Activated T-cell treated with anti-CD3 and anti-CD28 coated beads, Interleukin-2, amount 50 U/mL, for 48 hours (primary cell): ENCODE measurements around the gene RNF13.
A peak's percentile ranks its signal among the peaks of the same experiment; 100 is the strongest.
"Not testable (repeated sequence)": the region's sequence is repeated elsewhere in the genome, so short reads cannot be mapped to it uniquely, and the experiment has no call there.

Experiments used
- DNase-seq, 2 experiments: peaks; one replicate each; pipeline ENCODE4 v3.0.0-alpha.2; 2020

The RNF13 gene

GRCh38 chr3:149902498-149903139 lies 89.6 kb downstream of the RNF13 start:
- no peak for DNase-seq

DNA sequence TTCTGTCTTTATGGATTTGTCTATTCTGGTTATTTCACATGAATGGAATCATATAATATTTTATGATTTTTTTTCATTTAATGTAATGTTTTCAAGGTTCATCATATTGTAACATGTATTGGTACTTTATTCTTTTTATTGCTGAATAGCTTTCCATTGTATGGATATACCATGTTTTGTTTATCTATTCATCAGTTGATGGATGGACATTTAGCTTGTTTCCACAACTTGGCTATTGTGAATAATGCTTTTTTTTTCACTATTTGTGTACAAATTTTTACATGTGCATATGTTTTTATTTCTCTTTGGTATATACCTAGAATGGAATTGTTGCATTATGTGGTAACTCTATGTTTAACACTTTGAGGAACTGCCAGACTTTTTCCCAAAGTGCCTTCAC lies 93.0 kb downstream of the RNF13 start:
- no peak for DNase-seq

- no peak for DNase-seq
Observed at GRCh38 chr3:149908424-149908957, 95.5 kb downstream of the RNF13 start.

DNA sequence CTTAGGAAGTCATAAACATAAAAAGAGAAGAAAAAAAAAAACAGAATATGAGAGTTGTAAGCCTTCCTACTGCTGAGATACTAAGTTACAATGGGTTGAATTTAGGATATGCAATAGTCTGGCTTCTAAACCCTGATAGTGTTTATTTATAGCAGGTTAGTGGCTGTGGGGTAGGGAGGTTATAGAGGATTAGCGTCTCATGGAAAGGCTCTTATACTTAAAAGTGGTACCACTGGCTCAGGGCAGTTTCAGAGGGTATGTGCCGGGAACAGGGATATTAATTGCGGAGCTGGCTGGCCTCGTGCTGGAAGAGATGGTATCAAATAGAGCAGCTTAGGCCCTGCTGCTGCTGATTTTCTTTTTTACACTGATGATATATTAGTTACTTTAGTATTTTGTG lies 96.9 kb downstream of the RNF13 start:
- no peak for DNase-seq

GRCh38 chr3:149917124-149917667 lies 104.2 kb downstream of the RNF13 start:
- DNase-seq = no peak

DNA sequence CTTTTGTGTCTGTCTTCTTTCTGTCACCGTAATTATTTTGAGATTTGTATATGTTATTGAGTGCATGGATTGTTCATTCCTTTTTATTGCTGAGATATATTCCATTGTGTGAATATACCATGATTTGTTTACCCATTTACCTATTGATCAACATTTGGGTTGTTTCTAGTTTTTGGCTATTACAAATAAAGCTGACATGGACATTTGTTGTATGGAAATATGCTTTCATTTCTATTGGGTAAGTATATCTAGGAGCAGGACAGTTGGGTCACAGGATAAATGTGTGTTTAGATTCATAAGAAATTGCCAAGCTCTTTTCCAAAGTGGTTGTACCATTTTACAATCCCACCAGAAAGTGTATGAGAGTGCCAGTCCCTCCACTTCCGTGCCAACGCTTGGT lies 106.5 kb downstream of the RNF13 start:
- DNase-seq = no peak

DNA sequence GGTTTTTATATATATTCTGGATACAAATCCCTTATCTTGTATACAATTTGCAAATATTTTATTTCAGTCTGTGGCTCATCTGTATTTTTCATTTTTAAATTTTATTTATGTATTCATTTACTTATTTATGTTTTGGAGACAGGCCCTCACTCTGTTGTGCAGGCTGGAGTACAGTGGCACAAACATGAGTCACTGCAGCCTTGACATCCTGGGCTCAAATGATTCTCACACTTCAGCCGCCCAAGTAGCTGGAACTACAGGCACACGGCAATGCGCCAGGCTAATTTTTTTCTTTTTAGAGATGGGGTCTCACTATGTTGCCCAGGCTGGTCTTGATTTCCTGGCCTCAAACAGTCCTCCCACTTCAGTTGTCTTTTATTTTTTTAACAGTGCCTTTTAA lies 107.1 kb downstream of the RNF13 start:
- DNase-seq = no peak

- no peak for DNase-seq
Observed at GRCh38 chr3:149933008-149933407, 120.0 kb downstream of the RNF13 start.

DNA sequence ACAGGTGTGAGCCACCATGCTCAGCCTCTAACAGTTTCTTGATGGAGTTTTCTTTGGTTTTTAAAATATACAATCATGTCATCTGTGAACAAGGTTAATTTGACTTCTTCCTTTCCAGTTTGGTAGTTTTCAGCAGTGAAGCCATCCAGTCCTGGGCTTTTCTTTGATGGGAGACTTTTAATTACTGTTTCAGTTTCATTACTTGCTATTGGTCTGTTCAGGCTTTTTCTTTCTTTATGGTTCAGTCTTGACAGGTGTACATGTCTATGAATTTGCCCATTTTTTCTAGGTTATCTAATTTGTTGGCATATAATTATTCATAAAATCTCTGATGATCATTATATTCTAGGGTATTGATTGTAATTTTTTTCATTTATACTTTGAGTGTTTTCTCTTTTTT lies 120.8 kb downstream of the RNF13 start:
- DNase-seq = no peak

DNA sequence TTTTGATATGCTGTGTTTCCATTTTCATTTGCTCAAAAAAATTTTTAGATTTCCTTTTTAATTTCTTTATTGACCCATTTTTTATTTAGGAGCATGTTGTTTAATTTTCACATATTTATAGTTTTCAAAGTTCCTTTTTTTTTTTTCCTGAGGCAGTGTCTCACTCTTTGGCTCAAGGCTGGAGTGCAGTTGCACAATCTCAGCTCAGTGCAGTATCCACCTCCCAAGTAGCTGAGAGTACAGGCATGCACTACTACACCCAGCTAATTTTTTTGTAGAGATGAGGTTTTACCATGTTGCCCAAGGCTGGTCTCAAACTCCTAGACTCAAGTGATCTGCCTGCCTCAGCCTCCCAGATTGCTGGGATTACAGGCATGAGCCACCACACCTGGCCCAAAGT lies 121.5 kb downstream of the RNF13 start:
- DNase-seq = no peak

GRCh38 chr3:149936812-149937230 lies 123.8 kb downstream of the RNF13 start:
- DNase-seq = peak; percentile 37 to 46

- not testable (repeated sequence) for DNase-seq
Observed at GRCh38 chr3:149938392-149939055, 125.5 kb downstream of the RNF13 start.

GRCh38 chr3:149941186-149941585 lies 128.2 kb downstream of the RNF13 start:
- DNase-seq = no peak

DNA sequence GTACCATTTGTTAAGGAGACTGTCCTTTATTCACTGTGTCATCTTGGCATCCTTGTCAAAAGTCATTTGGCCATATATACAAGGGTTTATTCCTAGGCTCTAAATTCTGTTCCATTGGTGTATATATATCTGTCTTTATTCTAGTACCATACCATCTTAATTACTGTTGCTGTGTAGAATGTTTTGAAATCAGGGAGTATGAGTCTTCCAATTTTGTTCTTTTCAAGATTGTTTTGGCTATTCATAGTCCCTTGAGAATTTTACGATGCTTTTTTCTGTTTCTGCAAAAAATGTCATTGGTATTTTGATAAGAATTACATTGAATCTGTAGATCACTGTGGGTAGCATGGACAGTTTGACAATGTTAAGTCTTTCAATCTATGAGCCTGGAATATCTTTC lies 128.9 kb downstream of the RNF13 start:
- no peak for DNase-seq

DNA sequence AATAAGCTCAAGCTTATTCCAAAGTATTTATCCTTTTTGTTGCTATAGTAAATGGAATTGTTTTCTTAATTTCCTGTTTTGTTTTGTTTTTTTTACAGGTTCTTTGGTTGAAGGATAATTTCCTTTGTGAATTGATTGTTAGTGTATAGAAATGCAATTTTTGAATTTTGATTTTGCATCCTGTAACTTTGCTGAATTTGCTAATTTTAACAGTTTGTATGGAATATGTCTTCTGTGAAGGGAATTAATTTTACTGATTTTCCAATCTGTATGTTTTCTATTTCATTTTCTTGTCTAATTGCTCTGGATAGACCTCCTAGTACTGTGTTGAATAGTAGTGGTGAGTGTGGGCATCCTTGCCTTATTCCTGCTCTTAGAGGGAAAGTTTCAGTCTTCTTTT lies 129.4 kb downstream of the RNF13 start:
- DNase-seq = no peak

DNA sequence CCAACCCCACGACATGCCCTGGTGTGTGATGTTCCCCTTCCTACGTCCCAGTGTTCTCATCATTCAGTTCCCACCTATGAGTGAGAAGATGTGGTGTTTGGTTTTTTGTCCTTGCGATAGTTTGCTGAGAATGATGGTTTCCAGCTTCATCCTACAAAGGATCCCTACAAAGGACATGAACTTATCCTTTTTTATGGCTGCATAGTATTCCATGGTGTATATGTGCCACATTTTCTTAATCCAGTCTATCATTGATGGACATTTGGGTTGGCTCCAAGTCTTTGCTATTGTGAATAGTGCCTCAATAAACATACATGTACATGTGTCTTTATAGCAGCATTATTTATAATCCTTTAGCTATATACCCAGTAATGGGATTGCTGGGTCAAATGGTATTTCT lies 131.0 kb downstream of the RNF13 start:
- DNase-seq = not testable (repeated sequence)

DNA sequence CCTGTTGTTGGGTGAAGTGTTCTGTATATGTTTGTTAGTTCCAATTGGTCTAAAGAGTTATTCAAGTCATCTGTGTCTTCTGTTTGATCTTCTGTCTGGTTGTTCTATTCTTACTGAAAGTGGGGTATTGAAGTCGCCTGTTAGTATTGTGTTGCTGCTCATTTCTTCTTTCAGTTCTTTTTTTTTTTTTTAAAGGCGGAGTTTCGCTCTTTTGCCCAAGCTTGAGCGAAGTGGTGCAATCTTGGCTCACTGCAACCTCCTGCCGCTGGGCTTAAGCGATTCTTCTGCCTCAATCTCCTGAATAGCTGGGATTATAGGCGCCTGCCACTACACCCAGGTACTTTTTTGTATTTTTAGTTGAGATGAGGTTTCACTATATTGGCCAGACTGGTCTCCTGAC lies 134.2 kb downstream of the RNF13 start:
- DNase-seq = no peak

DNA sequence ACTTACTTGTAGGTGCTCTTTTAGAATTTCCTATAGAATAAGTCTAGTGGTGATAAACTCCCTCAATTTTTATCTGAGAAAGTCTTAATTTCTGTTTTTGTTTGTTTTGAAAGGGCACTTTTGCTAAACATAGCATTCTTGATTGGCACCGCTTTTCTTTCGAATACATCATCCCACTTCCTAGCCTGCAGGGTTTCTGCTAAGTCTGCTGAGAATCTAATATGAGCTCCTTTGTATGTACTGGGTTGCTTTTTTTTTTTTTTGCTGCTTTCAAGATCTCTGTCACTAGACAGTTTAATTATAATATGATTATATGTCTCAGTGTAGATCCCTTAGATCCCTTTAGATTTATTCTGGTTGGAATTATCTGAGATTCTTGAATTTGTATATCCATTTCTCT lies 136.2 kb downstream of the RNF13 start:
- no peak for DNase-seq

GRCh38 chr3:149954812-149955211 lies 141.8 kb downstream of the RNF13 start:
- DNase-seq = no peak

DNA sequence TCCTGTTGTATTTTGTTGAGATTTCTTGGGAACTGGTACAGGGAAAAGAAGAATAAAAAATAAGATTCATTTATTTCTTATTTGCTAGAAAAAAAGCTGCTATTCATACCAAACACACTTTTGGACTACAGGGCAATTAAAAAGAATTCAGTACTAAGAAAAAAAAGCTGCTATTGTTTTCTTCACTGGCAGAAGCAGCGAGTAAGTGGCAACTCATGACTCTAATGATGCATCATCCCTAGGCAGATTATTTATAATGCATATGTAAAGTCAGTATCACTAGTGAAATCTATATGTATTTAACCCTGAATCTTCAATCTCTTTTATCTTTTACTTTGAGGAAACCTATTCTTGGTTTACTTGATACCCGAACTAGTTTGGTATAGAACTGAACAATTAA lies 142.4 kb downstream of the RNF13 start:
- DNase-seq = no peak

DNA sequence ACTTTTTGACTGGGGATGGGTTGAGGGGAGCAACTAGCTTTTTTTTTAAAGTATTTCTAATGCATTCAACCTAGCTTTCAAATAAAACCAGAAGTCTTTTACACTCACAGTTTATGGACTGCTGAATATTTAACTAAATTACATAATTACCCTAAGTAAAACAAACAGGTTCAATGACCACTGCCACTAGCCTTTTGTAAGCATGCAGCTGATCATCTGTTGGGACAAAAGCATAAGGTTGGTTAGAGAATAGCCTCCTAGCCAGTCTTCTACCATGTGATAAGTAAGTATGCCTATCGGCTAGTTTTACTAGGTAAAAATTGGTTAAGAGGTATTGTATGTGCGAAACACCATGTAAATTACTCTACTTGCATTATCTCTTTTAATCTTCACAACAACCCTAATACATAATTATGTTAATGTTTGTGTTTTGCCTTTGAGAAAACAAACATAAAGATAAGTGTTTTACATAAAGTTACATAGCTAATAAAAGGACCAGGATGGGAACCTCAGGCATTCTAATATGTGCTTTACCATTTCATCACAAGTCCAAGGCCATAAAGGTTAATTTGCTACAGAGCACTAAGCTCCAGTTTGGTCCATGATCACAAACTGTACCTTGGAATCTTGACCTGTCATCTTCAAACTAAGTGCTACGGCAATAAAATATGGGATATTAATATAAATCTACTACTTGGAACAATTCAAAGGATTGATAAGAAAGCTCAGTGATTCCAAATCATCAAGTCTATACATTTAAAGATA lies 144.5 kb downstream of the RNF13 start:
- DNase-seq = no peak

GRCh38 chr3:149958171-149958796 lies 145.3 kb downstream of the RNF13 start:
- no peak for DNase-seq

GRCh38 chr3:149959443-149959842 lies 146.4 kb downstream of the RNF13 start:
- DNase-seq = no peak
